G401 (cell line): Measurements from ENCODE around the gene AARSD1. TPM values are rescaled to one million over a fixed set of nuclear protein-coding genes. Genes with fewer than 3 reads are reported as not detected.

ENCODE experiments used
- total RNA-seq: library from RNA; depleted of rRNA; stranded (reverse); fragments of >200 nt; shearing (Covaris generic); gene quantifications from 2 replicates; pipeline ENCODE4 v1.2.3, GENCODE V29; 2014; rRNA removed

AARSD1 gene
- total RNA-seq, 1 experiment from 2014 or later = 15.3 TPM

Other genes with a start within 250 kb of the AARSD1 start
- 10.0 and 14.7 TPM in 2 replicates for gene EZH1, start 219.4 kb downstream of the AARSD1 start, total RNA-seq
- gene RAMP2, start 203.2 kb downstream of the AARSD1 start, total RNA-seq = 0.51 and 1.5 TPM in 2 replicates
- gene VPS25, start 191.0 kb downstream of the AARSD1 start, total RNA-seq = 150 and 199 TPM in 2 replicates
- not detected in 2 replicates for gene WNK4, start 183.8 kb downstream of the AARSD1 start, total RNA-seq
- 53.7 and 75.4 TPM in 2 replicates for gene COA3, start 165.8 kb downstream of the AARSD1 start, total RNA-seq
- 0.18 TPM in 1 of 2 replicates, not detected in the other for gene CNTD1, start 165.6 kb downstream of the AARSD1 start, total RNA-seq
- 71.6 and 109 TPM in 2 replicates for gene BECN1, start 140.2 kb downstream of the AARSD1 start, total RNA-seq
- 53.6 and 116 TPM in 2 replicates for gene PSME3, start 131.1 kb downstream of the AARSD1 start, total RNA-seq
- gene AOC2, start 119.9 kb downstream of the AARSD1 start, total RNA-seq = not detected in 2 replicates
- gene AOC3, start 113.3 kb downstream of the AARSD1 start, total RNA-seq = 0.78 TPM in 1 of 2 replicates, not detected in the other
- gene G6PC1, start 63.7 kb downstream of the AARSD1 start, total RNA-seq = not detected in 2 replicates
- gene PTGES3L, start 15.6 kb upstream of the AARSD1 start, total RNA-seq = not detected in 2 replicates
- 7.2 and 9.5 TPM in 2 replicates for gene RUNDC1, start 16.1 kb upstream of the AARSD1 start, total RNA-seq
- gene RPL27, start 34.0 kb upstream of the AARSD1 start, total RNA-seq = 1,864 and 2,481 TPM in 2 replicates
- gene IFI35, start 42.3 kb upstream of the AARSD1 start, total RNA-seq = 34.8 and 41.6 TPM in 2 replicates
- gene VAT1, start 57.9 kb upstream of the AARSD1 start, total RNA-seq = 307 and 355 TPM in 2 replicates
- 10.4 and 10.9 TPM in 2 replicates for gene RND2, start 60.8 kb upstream of the AARSD1 start, total RNA-seq
- gene BRCA1, start 160.9 kb upstream of the AARSD1 start, total RNA-seq = 22.8 and 53.3 TPM in 2 replicates
- 42.8 and 63.6 TPM in 2 replicates for gene NBR1, start 206.8 kb upstream of the AARSD1 start, total RNA-seq
- gene TMEM106A, start 247.4 kb upstream of the AARSD1 start, total RNA-seq = not detected in 2 replicates